ENCODE data around the gene SLC25A25. TPM values are rescaled to one million over a fixed set of nuclear protein-coding genes. Genes with fewer than 3 reads are reported as not detected.

Gene SLC25A25
- total and polyA plus RNA-seq, 12 donors: 2.3 to 20.7 (median 6.8) TPM

DNA sequence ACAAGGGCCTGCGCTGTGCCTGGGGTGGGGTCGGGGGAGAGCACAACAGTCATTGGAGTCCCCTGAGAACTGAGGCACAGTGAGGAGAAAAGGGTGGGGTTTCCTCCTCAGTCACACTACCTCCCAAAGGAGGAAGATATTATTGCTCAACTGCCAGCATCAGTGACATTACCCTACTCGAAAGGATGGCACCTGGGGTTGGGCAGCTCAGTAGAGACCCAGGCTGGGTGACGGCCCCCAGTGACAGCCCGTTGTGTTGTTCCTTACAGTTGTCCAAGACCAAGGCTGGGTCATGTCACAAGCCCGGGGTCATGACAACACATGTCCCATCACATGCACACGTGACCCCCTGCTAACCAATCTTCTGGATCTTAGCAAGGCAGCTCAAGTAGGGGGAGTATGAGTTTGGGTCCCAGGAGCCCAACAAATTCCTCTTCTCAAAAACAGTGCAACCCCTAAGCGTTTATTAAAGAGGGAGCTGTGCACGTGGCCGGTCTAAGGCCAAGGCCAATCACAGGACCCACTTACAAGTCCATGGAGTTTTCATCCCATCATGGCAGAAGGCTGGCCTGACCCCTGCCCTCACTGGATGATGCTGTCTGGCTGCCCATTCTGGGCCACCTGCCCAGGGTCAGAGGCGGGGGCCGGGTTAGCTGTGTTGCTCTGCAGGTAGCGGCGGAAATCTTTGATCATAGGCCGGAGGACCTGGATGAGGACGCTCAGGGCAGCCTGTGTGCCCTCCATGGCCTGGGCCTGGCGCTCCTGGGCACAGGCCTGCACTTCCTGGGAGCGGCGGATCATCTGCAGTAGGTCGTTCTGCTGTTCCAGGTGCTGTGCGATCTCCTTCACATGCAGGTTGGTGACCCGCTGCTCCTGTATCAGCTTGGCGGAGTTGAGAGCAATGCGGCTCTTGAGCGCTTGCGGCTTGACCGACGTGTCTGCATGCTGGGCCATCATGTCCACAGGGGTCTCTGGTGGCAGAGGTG lies 4.9 kb upstream of the SLC25A25 start:
- ATAC-seq (no peak), DNase-seq (no peak)
- intact Hi-C loops (cut with DNase I): loop anchor here in 1 of 10 donors (10.0 kb wide), 1 partner anchor 52 kb away; no protein-coding TSS in a partner anchor
- TF ChIP-seq, protein P1, sequence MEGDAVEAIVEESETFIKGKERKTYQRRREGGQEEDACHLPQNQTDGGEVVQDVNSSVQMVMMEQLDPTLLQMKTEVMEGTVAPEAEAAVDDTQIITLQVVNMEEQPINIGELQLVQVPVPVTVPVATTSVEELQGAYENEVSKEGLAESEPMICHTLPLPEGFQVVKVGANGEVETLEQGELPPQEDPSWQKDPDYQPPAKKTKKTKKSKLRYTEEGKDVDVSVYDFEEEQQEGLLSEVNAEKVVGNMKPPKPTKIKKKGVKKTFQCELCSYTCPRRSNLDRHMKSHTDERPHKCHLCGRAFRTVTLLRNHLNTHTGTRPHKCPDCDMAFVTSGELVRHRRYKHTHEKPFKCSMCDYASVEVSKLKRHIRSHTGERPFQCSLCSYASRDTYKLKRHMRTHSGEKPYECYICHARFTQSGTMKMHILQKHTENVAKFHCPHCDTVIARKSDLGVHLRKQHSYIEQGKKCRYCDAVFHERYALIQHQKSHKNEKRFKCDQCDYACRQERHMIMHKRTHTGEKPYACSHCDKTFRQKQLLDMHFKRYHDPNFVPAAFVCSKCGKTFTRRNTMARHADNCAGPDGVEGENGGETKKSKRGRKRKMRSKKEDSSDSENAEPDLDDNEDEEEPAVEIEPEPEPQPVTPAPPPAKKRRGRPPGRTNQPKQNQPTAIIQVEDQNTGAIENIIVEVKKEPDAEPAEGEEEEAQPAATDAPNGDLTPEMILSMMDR (IDR thresholded peaks at IDR 0.05): no peak
- no peak overlapping the region for H3K4me3 ChIP-seq
- H3K27me3 ChIP-seq: no peaks in the 10 kb centered on the region
- peak overlapping the region in 3 of 10 donors; percentile 38 to 65 (median 46) for H3K27ac ChIP-seq
- H3K9me3 ChIP-seq: no peaks in the 10 kb centered on the region
- 92 to 93% methylated on average over 28 of the region's 28 CpGs for WGBS, 2 donors
- H3K4me1 ChIP-seq: peaks cover 6 to 61% (median 36%) of the 10 kb centered on the region in 9 donors
- peaks cover 0 to 29% (median 0%) of the 10 kb centered on the region in 9 donors for H3K36me3 ChIP-seq

DNA sequence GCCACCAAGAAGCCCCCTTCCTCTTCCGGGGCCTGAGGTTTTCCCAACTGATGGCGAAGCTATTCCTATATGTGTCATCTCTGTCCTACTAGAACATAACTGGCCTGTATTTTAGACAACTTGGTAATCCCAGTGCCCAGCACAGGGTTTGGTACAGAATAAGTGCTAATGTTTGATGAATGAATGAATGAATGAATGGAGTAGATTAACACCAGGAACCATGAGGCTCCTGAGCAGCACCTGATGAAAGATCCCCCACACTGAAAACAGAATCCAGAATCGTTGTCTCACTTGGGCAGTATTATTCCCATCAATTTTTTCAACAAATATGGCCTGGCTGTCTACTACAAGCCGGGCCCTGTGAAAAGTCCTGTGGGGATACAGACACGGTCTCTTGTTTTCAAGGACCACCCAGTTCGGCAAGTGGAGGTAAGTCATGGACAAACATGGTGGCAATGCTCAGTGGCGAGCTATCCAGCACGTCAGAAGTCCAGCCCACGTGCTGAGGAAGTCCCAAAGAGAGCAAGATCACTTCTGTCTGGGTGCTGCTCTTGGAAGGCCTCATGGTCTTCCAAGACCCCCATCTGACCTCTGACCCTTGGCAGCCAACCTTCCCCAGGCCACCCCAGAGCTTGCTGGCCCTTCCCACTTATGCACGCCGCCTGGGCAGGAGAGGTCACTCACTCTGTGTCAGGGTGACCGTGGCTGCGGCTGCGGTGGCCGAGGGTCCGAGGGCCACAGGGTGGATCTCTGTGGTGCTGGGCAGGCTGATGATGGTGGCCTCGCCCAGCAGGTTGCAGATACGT lies 1.9 kb upstream of the SLC25A25 start:
- intact Hi-C loops (cut with DNase I): loop anchor here in 1 of 10 donors (10.0 kb wide), 1 partner anchor 49 kb away; no protein-coding TSS in a partner anchor
- no peaks in the 10 kb centered on the region for H3K27me3 ChIP-seq
- H3K27ac ChIP-seq: peak overlapping the region in 8 of 10 donors; percentile 69 to 99 (median 98)
- H3K9me3 ChIP-seq: no peaks in the 10 kb centered on the region
- H3K4me1 ChIP-seq: peaks cover 9 to 76% (median 45%) of the 10 kb centered on the region in 9 donors
- 93 to 94% methylated on average over 18 of the region's 18 CpGs for WGBS, 2 donors
- ATAC-seq (peak in 1 of 8 donors; percentile 1), DNase-seq (no peak)
- peak overlapping the region; percentile 30 to 98 (median 83) for H3K4me3 ChIP-seq
- TF ChIP-seq, protein P1 (IDR thresholded peaks at IDR 0.05): no peak
- H3K36me3 ChIP-seq: peaks cover 0 to 26% (median 0%) of the 10 kb centered on the region in 9 donors

DNA sequence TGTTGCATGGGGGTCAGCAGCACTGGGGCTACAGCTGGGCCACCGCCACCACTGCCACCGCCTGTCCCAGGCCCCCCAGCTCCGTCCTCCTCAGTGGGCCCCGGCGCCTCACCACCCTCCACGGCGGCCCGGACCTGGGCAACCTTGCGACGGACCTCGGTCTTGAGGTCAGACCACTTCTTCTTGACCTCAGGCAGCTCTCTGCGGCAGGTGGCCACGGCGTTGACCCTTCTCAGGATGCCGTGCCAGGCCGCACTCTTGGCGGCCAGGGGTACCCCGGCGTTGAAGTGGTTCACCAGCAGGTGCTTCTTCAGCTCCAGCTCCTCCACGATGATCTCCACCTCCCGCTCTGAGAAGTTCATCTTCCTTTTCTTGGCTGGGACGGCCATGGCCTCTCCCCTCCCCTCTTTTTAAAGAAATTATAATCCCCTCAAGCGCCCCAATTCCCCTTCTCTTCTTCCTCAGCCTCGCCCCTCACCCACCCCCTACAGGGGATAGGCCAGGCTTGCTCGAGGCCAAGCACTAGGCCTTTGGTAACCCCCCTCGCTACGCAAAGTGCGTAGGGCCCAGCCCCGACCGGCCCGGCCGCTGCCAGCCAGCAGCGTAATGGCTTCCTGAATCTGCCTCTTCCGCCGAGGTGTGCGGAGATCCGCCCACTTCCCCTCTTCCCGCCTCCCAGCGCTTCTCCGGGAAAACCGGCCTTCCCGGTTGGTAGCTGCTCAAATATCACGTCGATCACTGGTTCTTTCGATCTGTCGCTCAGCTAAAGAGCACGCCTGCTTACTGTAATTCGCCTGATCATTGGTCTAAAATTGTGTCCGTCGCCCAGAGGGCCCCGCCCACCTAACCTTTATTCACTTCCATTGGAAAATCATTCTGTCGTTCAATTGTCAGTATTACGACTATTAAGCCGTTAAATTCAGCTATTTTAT lies 1.1 kb upstream of the SLC25A25 start, which contains the start of gene NAIF1:
Gene NAIF1, minus strand, starts transcription at position 608 of the 932 bp plus-strand sequence. Its CDS starts 219 bp downstream, at position 389.
- peak within 1 kb of the TSS; percentile 54 to 98 (median 88) for H3K4me3 ChIP-seq
- H3K27ac ChIP-seq: peak within 1 kb of the TSS; percentile 88 to 99 (median 98)
- ATAC-seq (peak; percentile 77 to 95 (median 88)), DNase-seq (peak; percentile 96 to 98)
- intact Hi-C loops (cut with DNase I): loop anchor here in 1 of 10 donors (10.0 kb wide), 1 partner anchor 48 kb away; no protein-coding TSS in a partner anchor
- H3K9me3 ChIP-seq: no peaks in the 10 kb centered on the region
- peaks cover 9 to 76% (median 44%) of the 10 kb centered on the region in 9 donors for H3K4me1 ChIP-seq
- H3K27me3 ChIP-seq: no peaks in the 10 kb centered on the region
- TF ChIP-seq, protein P1 (IDR thresholded peaks at IDR 0.05): no peak
- H3K36me3 ChIP-seq: peaks cover 0 to 17% (median 0%) of the 10 kb centered on the region in 9 donors
- WGBS, 2 donors: 36% methylated on average over 54 of the region's 54 CpGs
